NCI-H146 treated with DMSO at 0.1 percent for 48 hours (cell line): ENCODE measurements around the gene MT1G.
"Not testable (repeated sequence)": the region's sequence is repeated elsewhere in the genome, so short reads cannot be mapped to it uniquely, and the experiment has no call there.

ENCODE experiments used
- DNase-seq: peaks from one replicate; lab custom pipeline; 2025; ENCODE audit not compliant: unreplicated experiment; lab: John Stamatoyannopoulos, UW

The MT1G gene

DNA sequence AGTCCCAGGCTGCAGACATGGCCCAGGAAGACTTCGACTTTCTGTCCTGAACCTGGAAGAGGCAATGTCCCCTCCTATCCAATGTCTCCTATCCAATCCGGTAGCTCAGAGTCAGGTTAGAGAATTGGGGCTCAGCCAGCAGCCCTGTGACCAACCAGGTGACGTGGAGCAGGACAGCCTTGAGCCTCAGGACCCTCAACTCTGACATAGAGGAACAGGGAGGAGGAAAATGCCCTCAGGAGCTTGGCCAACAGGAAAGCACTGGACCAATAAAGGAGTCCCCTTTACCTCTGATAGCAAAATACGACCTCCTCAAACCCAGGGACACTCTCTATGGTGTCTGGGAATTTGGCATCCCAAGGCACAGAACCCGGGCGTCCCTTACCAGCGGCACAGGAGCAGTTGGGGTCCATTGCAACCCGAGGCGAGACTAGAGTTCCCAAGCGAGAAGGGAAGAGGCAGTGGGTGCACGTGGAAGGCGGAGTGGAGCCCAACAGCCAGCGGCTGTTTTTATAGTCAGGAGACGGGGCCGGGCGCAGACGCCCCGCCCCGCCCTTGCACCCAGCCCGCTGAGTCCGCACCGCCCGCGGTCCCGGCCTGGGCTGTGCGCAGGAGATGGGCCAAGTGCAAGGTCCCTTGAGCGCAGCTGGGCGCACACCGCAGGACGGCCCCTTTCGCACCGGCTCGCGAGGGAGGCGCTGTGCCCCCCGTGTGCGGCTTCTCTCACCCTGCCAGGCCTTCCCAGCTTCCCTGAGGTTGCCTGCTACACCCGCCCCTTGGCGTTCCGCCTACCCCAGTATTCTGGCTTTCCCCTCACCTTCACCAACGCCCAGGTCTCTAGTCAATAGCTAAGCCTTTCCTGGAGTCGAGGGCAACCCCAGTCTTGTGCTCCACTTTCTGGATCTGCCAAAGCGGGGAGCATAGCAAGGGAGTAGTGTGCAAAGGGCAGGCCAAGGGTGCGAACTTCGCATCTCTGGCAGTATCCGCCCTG, at the start of gene MT1G:
TSS of gene MT1G (minus strand) at position 485 of the 991 bp plus-strand sequence. CDS start at position 413, 72 bp downstream.
- DNase-seq: no peak

DNA sequence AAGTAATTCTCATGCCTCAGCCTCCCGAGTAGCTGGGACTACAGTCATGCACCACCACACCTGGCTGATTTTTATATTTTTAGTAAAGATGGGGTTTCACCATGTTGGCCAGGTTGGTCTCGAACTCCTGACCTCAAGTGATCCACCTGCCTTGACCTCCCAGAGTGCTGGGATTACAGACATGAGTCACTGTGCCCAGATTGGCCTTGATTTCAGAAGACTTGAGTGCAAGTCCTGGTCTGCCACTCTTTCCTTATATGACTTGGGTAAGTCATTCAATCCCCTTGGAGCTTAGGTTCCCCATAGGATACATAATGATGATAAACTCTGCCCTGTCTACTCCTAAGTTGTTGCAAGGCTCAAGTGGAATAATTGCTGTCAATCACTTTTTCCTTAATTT, 49.7 kb upstream of the MT1G start:
- not testable (repeated sequence) for DNase-seq

DNA sequence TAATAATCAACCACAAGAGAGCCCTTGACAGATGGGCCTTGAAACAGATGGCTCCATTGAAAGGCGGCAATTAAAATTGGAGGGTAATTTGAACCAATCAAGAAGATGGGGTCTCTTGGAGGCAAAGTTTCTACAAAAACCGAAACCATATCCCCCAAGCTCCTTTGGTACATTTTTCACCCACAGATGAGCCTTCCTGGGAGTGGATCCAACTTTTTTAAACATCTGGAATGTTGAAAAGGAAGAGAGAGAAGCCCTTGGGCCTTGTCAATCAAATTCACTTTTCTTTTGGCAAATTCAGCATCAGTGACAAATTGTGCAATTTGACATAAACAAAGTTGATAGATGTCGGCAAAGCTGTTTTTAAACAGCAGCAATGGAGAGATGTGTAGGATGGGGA, 48.9 kb upstream of the MT1G start:
- no peak for DNase-seq

DNA sequence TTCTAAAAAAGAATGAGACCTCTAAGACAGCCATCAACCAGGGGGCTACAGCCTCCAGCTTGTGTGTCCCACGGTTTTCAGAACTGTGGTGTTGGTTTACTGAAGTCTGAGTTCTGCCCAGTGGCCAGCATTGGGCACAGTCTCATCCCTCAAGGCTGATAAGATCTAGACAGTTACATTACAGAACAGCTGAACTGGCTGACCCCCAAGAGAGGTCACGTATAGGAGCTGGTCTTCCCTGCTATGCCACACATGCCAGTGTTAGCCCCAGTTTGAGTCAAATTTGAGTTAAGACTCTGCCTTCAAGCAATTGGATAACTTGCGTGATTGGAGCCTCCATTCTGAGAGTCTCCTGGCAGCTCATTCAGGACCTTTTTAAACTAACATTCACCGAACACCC, 47.3 kb upstream of the MT1G start:
- DNase-seq: no peak

DNA sequence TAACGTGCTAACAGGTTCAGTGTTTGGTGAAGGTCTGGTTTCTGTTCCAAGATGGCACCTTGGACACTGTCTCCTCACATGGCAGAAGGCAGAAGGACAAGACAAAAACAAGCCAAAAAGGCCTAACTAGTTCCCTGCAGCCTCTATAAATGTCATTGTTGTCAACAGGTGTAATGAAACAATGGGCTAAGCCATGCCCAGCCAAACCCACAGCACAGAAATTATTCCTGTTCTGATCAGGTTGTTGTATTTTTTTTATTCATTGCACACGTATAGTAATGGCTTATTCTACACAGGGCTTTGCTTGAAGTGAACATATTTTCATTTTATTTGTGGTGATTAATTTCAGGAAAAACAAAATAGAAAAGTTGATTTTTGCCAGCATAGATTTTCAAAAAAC, 45.9 kb upstream of the MT1G start:
- DNase-seq: no peak

DNA sequence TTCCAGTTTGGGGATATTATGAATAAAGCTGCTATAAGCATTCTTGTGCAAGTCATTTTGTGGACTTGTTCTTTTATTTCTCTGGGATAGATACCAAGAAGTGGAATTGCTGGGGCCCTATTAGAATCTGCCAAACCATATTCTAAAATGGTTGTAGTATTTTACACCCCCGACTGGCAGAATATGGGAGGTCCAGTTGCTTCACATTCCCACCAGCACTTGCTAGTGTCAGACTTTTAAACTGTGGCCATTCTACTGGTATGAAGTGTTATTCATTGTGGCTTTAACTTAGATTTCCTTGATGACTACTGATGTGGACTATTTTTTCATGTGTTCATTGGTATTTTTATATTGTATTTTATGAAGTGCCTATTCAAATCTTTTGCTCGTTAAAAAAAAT, 44.0 kb upstream of the MT1G start:
- DNase-seq: no peak

DNA sequence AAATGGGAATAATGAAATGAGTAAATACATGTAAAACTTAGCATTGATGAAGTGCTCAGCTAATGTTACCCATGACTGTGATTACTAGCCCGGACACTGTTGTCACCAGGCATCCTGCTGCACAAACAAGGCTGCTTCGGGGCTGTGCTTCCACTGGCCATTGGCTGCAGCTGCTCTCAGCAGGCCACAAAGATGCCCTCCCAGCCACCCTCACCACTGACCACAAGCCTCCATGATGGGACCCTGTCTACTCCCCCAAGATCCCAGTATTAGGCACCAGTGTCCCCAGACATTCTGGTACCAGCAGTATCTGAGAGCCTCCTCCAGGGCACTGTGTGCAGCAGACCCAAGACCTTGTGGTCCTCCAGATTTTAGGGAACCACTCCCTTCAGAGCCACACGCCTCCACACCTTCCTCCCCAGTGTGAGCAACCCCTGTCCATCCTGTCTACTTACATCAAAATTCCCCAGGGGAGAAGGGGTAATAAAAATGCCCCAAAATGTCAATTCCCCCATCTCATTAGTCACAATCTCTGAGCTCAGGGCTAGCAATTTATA, 42.4 kb upstream of the MT1G start:
- no peak for DNase-seq

DNA sequence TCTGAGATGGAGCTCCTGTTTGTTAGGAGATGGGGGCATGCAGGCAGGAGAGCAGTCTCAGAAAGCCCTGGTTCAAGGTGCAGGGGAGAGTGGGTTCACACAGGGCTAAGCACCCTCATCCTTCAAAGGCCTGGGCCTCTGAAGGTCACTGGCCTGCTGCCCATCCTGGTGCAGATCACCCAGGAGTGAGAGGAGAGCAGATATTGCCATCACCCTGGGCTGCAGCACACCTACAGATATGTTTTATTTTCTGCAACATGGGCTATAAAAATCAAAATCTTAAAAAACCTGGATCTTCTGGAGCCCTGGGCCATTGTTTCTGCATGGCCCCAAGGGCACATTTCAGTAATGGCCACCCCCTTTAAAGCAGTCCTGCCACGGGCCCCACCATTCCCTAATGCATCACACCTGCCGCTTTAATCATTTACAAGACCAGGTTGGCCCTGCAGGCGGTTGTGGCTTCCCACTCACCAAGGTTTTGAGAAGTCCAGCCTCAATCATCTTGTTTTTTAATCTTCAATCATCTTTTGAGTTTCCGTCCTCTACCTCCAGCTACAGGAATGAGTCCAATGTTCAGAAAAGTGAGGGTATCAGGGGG, 41.7 kb upstream of the MT1G start:
- DNase-seq: no peak

DNA sequence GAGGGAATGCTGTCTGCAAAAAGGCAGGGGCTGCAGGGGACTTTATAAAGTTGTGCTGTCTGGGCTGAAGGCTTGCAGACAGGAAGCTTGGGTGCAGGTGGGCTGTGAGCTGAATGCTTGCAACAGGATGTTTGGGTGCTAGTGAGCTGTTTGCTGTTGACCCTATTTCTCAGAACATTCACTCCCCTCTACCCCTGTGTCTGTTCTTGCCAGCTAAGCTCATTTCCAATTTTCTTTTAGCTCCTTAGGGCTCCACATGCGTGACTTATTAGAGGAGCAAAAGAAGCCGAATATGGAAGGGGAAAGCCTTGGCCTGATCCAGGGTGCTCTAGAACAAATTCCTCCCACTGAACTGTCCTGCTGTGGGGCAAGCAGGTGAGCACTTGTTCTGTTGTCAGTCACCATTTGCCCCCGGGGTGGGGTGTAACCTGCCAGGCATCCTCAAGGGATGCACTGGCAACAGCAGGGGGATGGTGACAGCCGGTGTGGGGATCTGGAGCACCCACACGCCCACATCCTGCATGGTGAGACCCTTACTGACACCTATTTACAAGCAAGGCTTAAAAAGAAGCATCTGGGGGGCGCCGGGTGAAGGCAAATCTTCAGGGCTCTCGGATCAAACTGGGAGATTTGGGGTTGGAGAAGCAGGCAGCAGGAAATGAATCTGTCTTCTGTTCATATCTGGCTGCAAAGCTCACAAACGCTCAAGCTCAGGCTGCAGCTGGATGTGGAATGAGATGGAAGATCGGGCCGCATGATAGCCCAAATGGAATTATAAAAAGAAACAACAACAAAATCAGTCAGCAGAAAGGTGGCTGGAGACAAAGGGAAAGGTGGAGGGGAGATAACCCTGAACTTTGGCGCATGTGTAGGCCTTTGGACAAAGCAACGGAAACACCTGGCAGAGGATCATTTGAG, 40.9 kb upstream of the MT1G start:
- peak; percentile 72 for DNase-seq

DNA sequence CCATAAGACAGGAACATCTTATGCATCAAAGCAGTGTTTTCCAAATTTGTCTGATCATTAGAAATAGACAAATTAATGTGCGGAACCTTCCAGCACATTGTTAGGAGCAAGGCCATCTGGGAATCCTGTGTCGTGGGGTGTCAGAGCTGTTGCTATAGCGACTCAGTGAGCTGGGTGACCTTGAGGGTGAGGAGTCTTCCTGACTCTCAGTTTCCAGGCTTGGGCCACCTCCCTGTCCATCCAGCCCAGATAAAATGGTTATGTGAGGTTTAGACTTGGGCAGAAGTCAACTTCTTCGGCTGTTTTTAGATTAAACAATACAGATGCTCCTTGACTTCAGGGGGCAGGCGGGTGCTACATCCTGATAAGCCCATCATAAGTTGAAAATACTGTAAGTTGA, 35.0 kb upstream of the MT1G start:
- DNase-seq: no peak

DNA sequence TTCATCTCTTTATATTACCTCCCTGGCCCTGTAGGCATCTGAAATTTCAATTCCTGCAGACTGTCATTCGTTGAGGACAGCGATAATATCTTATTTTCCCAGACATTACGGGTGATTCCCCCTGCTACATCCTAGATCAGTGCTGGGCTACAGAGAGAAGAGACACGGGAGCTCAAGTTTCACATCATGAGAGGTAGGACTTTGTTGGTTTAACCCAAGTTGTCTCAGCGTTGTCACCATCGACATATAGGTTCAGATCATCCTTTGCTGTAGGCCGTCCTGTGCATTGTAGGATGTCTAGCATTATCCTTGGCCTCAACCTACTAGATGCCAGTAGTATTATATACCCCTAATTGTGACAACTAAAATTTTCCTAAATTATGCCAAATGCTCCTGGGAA, 33.7 kb upstream of the MT1G start:
- DNase-seq: no peak

DNA sequence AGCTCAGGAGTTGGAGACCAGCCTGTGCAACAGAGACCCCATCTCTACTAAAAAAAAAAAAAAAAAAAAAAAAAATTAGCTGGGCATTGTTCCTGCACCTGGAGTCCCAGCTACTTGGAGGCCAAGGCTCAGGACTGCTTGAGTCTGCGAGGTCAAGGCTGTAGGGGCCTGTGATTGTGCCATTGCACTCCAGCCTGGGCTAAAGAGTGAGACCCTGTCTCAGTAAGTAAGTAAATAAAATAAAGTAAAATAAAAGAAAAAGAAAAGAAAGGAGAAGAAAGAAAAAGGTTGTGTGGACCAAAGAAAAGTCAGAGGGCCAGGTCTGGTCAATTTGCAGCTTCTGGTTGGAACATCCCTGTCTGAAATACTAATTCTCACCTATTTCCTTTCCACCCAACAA, 32.8 kb upstream of the MT1G start:
- no peak for DNase-seq

DNA sequence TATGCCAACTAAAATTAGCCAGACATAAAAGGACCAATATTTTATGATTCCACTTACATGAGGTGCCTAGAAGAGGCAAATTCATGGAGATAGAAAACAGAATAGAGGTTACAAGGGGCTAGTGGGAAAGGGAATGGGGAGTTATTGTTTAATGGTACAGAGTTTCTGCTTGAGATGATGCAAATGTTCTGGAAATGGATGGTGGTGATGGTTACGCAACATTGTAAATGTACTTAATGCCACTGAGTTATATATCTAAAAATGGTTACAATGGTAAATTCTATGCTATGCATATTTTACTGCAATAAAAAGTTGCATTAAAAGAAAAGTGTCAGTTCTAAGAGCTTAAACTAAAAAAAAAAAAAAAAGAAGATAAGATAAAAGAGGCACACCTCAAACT, 32.3 kb upstream of the MT1G start:
- no peak for DNase-seq

DNA sequence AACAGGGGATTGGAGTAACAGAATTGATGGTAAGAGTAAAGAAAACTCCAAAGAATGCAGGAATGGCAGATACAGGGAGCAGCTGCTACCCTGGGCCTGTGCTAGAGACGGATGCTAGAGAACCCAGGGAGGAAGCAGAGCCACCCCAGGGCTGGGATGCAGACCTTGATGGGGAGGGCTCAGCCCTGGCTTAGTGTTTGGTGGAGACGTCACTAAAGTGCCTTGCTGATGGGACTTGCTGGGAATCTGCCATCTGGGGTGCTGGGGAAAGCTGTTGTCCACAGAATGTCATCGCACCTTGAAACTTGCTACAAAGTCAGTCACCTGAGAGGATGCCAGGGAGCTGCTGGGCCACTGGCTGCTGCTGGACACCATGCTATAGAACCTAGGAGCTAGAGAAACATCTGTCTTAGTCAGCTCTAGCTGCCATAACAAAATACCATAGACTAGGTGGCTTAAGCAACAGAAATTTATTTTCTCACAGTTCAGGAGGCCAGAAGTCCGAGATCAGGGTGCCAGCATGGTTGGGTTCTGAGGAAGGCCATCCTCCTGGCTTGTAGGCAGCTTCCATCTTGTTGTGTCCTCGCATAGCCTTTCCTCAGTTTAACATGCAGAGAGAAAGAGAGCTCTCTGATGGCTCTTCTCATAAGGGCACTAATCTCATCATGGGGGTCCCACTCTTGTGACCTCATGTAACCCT, 29.7 kb upstream of the MT1G start:
- DNase-seq: no peak

DNA sequence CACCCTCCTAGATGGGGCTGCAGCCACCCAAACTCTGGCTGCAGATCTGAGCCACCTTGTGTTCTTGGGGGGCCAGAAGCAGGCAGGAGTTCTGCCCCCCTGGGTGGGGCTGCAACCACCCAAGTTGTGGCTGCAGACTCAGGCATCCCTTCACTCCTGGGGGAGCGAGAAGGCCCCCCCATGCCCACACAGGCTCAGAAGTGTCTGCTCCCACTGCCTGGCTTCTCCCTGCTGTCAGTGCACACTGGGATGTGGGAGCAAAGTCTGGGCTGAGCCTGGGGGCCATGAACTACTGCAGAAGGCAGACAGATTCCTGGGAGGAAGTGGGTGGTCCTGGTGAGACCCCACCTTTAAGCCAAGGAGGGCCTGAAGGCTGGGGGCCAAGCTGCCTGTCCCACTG, 27.4 kb upstream of the MT1G start:
- no peak for DNase-seq

DNA sequence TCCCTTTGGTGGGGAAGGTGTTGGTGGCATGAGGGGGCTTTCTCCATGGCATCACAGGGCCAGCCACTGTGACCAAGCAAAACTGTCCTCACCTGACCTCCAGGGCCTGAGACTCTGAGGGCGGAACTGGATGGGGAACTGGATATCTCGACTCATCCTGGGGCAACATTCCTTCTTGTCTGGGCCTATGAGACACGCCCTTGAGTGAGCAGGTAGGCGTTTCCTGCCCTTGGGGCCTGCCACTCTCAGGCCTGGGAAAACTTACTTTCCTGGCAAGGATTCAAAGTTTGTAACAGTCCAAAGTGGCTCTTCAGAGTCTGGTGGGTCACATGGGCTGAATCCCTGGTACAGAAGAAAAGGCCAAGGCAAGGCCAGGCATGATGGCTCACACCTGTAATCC, 24.0 kb upstream of the MT1G start:
- DNase-seq: no peak

DNA sequence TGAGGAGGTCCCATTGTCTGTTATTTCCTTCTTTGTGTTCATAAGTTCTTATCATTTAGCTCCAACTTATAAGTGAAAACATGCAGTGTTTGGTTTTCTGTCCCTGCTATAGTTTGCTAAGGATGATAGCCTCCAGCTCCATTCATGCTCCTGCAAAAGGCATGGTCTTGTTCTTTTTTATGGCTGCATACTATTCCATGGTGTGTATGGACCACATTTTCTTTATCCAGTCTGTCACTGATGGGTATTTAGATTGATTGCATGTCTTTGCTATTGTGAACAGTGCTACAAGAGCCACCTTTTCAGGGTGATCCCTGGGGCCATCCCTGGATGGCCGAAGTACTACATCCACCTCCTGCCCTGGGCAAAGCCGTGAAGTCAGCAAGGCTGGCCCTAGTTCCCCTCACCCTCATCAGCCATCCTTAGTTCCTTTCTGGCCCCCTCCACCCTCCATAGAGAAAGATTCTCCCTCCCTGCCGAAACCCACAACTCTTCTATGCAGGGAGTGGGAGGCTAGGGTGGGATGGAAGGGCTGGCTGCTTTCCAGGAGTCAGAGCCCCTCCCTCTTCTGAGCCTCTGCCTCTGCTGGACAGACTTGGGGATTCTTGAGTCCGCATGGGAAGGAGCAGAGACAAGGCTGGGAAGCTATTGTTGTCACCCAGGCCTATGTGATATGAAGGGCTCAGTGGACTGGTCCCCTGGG, 22.7 kb upstream of the MT1G start:
- DNase-seq: no peak

DNA sequence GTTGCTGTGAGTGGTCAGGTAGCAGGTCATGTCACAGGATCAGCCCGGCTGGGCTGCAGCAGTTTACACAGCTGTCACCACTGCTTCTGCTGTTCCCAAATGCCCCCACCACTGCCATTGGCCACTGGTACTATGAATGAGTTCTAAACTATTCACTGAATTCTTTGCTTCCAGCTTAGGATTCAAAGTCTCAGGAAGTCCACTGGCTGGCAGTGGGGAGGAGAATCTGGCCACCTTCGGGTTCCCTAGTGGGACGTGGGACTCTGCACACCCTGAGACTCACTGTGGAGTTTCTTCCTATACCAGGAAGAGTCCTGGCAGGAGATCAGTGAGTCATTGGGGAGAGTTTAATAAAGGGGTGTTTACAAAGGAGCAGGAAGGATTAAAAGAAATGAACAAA, 21.3 kb upstream of the MT1G start:
- peak; percentile 13 for DNase-seq

DNA sequence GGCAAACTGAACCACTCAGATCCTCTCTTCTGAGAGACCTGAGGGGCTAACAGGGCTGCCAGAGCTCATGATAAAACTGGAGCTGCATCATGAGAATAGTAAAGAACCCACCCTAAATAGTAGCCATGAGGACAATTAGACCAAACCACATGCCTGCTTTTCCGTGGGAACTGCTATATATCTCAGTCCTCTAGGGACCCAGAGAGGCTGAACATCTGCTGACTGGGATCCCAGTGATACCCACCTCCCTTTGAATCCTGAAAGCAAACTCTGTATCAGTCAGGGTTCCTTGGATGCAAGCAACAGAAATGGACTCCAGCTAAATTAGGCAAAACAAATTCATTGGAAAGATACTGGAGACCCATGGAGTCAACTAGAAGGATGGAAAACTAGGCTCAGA, 20.9 kb upstream of the MT1G start:
- DNase-seq: no peak

DNA sequence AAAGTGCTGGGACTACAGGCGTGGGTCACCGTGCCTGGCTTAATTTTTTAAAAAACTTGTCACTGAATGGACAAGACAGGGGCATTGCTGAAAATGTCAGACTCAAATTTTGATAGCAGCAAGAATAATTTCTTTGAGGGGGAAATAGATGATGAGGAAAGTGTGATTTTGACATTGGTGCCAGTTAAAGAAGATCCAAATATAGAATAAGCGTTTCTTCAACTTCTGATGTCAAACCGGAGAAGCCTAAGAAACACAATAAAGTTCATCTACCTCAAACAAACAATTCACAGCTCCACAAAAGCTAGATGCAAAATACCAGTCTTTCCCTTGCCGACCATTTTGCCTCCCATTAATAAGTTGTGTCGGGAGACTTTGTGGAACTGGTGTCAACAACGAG, 18.9 kb upstream of the MT1G start:
- no peak for DNase-seq
